Right lobe of liver (tissue), 4 donors: Measurements from ENCODE around the gene WWP2.

Source experiments
- POLR2A ChIP-seq: fragments of 450-650 bp; IDR thresholded peaks from one replicate; pipeline ENCODE4 v1.6.1; 2017; ENCODE audit warnings: antibody characterized with exemption, mild to moderate bottlenecking
- TF ChIP-seq, protein P1 (sequence below), 4 donors: fragments of 200-600 bp in 3 of 4; fragments of 450-650 bp in 1 of 4; IDR thresholded peaks; one replicate each; pipeline versions ENCODE4 v1.5.1 to v1.8.0; 2016 to 2022; ENCODE audit warnings: antibody characterized with exemption in 4 of 4, mild to moderate bottlenecking in 2 of 4
- donor health status: DM: no; HTN: no; CAD: no.
- donor health status: DM: no; HTN: no; CAD: no.
- donor health status: DM: no; HTN: yes; CAD: no.

DNA sequence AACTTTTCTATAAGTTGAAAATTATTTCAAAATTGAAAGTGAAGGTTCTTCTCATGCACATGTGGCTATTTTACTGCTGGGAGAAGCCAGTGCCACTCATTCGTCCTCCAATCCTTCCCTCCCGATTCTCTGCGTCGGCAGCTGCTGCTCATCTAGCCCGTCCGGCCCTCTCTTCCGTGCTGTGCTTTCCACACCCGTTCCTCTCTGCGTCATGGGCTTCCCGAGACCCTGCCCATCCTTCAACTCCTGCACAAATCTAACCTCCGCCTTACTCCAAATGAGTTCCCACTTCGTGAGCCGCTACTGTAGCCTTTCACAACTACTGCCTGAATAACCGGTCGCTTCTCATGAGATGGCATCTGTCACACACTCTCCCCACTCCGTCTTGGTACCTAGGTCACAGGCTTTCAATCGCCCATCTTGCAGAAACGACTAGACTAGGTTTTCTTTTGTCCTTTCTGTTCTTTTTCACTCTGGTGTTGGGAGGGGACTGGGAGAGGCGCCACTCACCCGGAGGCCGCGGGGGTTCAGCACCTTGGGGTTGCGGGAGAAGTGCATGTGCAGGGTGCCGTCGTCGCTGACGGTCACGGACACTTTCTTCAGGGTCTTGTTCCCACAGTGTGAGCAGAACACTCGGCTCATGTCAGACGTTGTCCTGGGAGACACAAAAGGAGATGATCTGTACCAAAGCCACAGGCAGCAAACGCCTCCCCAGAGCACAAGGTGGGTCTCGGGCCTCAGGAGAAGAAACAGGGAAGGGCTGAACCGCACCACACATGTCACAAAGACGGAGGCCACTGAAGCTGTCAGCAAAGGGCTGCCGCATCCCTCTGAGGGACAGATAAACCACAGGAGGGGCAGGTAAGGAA lies 17.5 kb upstream of the WWP2 start:
- TF ChIP-seq, protein P1, sequence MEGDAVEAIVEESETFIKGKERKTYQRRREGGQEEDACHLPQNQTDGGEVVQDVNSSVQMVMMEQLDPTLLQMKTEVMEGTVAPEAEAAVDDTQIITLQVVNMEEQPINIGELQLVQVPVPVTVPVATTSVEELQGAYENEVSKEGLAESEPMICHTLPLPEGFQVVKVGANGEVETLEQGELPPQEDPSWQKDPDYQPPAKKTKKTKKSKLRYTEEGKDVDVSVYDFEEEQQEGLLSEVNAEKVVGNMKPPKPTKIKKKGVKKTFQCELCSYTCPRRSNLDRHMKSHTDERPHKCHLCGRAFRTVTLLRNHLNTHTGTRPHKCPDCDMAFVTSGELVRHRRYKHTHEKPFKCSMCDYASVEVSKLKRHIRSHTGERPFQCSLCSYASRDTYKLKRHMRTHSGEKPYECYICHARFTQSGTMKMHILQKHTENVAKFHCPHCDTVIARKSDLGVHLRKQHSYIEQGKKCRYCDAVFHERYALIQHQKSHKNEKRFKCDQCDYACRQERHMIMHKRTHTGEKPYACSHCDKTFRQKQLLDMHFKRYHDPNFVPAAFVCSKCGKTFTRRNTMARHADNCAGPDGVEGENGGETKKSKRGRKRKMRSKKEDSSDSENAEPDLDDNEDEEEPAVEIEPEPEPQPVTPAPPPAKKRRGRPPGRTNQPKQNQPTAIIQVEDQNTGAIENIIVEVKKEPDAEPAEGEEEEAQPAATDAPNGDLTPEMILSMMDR (IDR thresholded peaks at IDR 0.05), result no peak
- TF ChIP-seq POLR2A, result no peak
